HepG2 (cell line): Measurements from ENCODE around the gene LTBR. TPM values are rescaled to one million over a fixed set of nuclear protein-coding genes. Genes with fewer than 3 reads are reported as not detected.

Experiments used
- ATF7 ChIP-seq, 2 experiments: fragments of 450-650 bp in 1 of 2; sonication (generic) in 1 of 2; formaldehyde crosslinking in 1 of 2; IDR thresholded peaks; 2 replicates each; pipeline versions ENCODE4 v1.4.0 to v1.6.1; 2016 to 2020; ENCODE audit warnings: antibody characterized with exemption in 1 of 2, mild to moderate bottlenecking in 1 of 2, missing genetic modification reagents in 1 of 2
- BHLHE40 ChIP-seq: IDR thresholded peaks from 2 replicates; pipeline ENCODE4 v1.6.1; 2011; ENCODE audit warnings: low read length, improper control_type of control experiment
- CEBPG ChIP-seq: IDR thresholded peaks from 2 replicates; pipeline ENCODE4 v1.6.1; 2016
- DMAP1 ChIP-seq: IDR thresholded peaks from 2 replicates; pipeline ENCODE4 v1.6.1; 2016
- FOXK1 ChIP-seq: sonication (generic); formaldehyde crosslinking; IDR thresholded peaks from 2 replicates; pipeline ENCODE4 v1.4.0; 2020; ENCODE audit warnings: low read depth, missing genetic modification reagents, borderline replicate concordance
- HNRNPK ChIP-seq: fragments of 200-400 bp; formaldehyde crosslinking; IDR thresholded peaks from 2 replicates; pipeline ENCODE4 v1.6.1; 2018; ENCODE audit warnings: low read length, low read depth, moderate library complexity, mild to moderate bottlenecking; ENCODE audit not compliant: poor library complexity, severe bottlenecking
- HNRNPLL ChIP-seq: fragments of 200-400 bp; formaldehyde crosslinking; IDR thresholded peaks from 2 replicates; pipeline ENCODE4 v1.6.1; 2017; ENCODE audit warnings: mild to moderate bottlenecking, low read depth, low read length; ENCODE audit not compliant: poor library complexity, severe bottlenecking
- HOXA7 ChIP-seq: sonication (generic); formaldehyde crosslinking; IDR thresholded peaks from 2 replicates; pipeline ENCODE4 v1.8.1; 2022; ENCODE audit warnings: mild to moderate bottlenecking, missing genetic modification reagents, moderate library complexity
- KDM2A ChIP-seq: sonication (generic); formaldehyde crosslinking; IDR thresholded peaks from 2 replicates; pipeline ENCODE4 v1.4.0; 2020; ENCODE audit warnings: low read depth, missing genetic modification reagents, borderline replicate concordance
- KDM5B ChIP-seq: sonication (generic); formaldehyde crosslinking; IDR thresholded peaks from 2 replicates; pipeline ENCODE4 v1.4.0; 2020; ENCODE audit warnings: missing genetic modification reagents, mild to moderate bottlenecking, borderline replicate concordance
- SIX1 ChIP-seq: sonication (generic); formaldehyde crosslinking; IDR thresholded peaks from 2 replicates; pipeline ENCODE4 v1.4.0; 2020; ENCODE audit warnings: missing genetic modification reagents, borderline replicate concordance
- SMC3 ChIP-seq: IDR thresholded peaks from 2 replicates; pipeline ENCODE4 v1.6.1; 2011; ENCODE audit warnings: low read length, improper control_type of control experiment
- SP5 ChIP-seq: IDR thresholded peaks from 2 replicates; pipeline ENCODE4 v1.6.1; 2016; ENCODE audit warnings: low read depth, borderline replicate concordance
- ZFP82 ChIP-seq: sonication (generic); formaldehyde crosslinking; IDR thresholded peaks from 2 replicates; pipeline ENCODE4 v1.5.1; 2020; ENCODE audit warnings: mild to moderate bottlenecking, missing genetic modification reagents, borderline replicate concordance
- ZFY ChIP-seq: sonication (generic); formaldehyde crosslinking; IDR thresholded peaks from 2 replicates; pipeline ENCODE4 v1.4.0; 2020; ENCODE audit warnings: missing genetic modification reagents
- ZNF350 ChIP-seq: sonication (generic); formaldehyde crosslinking; IDR thresholded peaks from 2 replicates; pipeline ENCODE4 v1.4.0; 2020; ENCODE audit warnings: mild to moderate bottlenecking, low read depth, missing genetic modification reagents, borderline replicate concordance
- ZNF749 ChIP-seq: sonication (generic); formaldehyde crosslinking; IDR thresholded peaks from 2 replicates; pipeline ENCODE4 v1.8.0; 2022; ENCODE audit warnings: mild to moderate bottlenecking, missing genetic modification reagents, moderate library complexity, borderline replicate concordance
- polyA plus RNA-seq, 8 experiments: library from polyadenylated mRNA; depleted of rRNA in 3 of 8; stranded (reverse) in 7 of 8; unstranded in 1 of 8; fragments of >200 nt; fragmentation: Illumina TruSeq in 4 of 8; extraction: Trizol in 4 of 8; gene quantifications; 2 replicates each; pipeline versions ENCODE4 v1.2.1 to v1.2.3, GENCODE V29; 2011 to 2016; ENCODE audit warnings: low read depth in 4 of 8, missing spikeins in 1 of 8, mixed read lengths in 1 of 8; ENCODE audit not compliant: insufficient read depth in 1 of 8
- total RNA-seq, 5 experiments: library from RNA; depleted of rRNA; stranded (reverse); fragments of >200 nt; fragmentation: Illumina TruSeq; extraction: Trizol; gene quantifications; 2 replicates each; pipeline ENCODE4 v1.2.3, GENCODE V29; 2016; ENCODE audit warnings: low read depth in 1 of 5
- TF ChIP-seq, protein P1 (sequence below): sonication (generic); formaldehyde crosslinking; IDR thresholded peaks from 2 replicates; pipeline ENCODE4 v1.8.0; 2022; ENCODE audit warnings: mild to moderate bottlenecking, missing genetic modification reagents; ENCODE audit not compliant: insufficient replicate concordance
- TF ChIP-seq, protein P2 (sequence below): sonication (generic); formaldehyde crosslinking; IDR thresholded peaks from 2 replicates; pipeline ENCODE4 v1.4.0; 2020; ENCODE audit warnings: missing genetic modification reagents
- TF ChIP-seq, protein P3 (sequence below): sonication (generic); formaldehyde crosslinking; IDR thresholded peaks from 2 replicates; pipeline ENCODE4 v1.9.0; 2022; ENCODE audit warnings: missing genetic modification reagents, mild to moderate bottlenecking, borderline replicate concordance

LTBR gene
- total and polyA plus RNA-seq, 2 of the 13 experiments (the other 11 are each of a cell fraction or from before 2014, with no cell fraction given): 31.4 to 34.8 TPM

DNA sequence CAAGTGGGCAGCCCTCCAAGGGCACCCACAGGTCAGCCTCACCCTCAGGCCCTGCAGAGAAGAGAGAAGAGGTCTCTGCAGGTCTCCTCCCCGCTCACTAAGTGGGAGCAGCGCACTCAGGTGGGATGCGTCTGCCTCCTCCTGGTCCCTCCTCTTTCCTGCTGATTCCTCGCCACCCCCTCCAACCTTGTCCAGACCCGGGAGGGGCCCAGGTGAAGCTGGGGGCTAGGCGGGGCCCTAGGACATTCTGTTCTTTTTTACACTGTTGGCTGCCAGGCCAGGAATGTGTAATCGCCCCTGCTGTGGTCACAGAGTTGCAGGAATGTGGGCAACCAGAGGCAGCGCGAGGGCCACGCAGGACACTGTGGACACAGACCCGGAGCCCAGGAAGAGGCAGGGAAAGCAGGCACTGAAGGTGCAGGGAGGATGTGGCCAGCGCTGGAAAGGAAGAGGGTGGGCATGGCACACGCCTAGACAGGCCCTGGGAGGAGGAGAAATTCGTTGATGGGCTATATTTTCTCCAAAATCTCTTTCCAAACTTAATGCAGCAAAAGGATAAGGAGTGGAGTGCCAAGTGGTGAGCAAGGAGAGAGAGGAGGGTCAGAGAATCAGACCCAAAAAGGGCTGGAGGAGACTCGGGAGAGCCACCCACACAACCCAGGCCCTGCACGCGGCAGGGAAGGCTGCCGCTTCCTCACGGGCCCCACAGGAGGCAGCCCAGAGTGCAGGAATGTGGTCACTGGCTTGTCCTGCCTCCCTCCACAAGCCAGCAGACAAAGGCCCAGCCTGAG is 7.7 kb upstream of the LTBR start (continued):
- TF ChIP-seq BHLHE40: 0 out of 2 replicates have a peak, but pooled peaks have one; percentile 23
- no peak for TF ChIP-seq HNRNPLL
- TF ChIP-seq ZNF350 (CRISPR knock-in tag): no peak
- peak; percentile 76; the same call in 1 of the 2 replicates for TF ChIP-seq DMAP1 (CRISPR knock-in tag)
- TF ChIP-seq, protein P1, sequence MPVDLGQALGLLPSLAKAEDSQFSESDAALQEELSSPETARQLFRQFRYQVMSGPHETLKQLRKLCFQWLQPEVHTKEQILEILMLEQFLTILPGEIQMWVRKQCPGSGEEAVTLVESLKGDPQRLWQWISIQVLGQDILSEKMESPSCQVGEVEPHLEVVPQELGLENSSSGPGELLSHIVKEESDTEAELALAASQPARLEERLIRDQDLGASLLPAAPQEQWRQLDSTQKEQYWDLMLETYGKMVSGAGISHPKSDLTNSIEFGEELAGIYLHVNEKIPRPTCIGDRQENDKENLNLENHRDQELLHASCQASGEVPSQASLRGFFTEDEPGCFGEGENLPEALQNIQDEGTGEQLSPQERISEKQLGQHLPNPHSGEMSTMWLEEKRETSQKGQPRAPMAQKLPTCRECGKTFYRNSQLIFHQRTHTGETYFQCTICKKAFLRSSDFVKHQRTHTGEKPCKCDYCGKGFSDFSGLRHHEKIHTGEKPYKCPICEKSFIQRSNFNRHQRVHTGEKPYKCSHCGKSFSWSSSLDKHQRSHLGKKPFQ (CRISPR knock-in tag): no peak
- no peak for TF ChIP-seq ZNF749 (CRISPR knock-in tag)
- no peak; the same call in 1 of the 2 replicates for TF ChIP-seq CEBPG
- TF ChIP-seq, protein P2, sequence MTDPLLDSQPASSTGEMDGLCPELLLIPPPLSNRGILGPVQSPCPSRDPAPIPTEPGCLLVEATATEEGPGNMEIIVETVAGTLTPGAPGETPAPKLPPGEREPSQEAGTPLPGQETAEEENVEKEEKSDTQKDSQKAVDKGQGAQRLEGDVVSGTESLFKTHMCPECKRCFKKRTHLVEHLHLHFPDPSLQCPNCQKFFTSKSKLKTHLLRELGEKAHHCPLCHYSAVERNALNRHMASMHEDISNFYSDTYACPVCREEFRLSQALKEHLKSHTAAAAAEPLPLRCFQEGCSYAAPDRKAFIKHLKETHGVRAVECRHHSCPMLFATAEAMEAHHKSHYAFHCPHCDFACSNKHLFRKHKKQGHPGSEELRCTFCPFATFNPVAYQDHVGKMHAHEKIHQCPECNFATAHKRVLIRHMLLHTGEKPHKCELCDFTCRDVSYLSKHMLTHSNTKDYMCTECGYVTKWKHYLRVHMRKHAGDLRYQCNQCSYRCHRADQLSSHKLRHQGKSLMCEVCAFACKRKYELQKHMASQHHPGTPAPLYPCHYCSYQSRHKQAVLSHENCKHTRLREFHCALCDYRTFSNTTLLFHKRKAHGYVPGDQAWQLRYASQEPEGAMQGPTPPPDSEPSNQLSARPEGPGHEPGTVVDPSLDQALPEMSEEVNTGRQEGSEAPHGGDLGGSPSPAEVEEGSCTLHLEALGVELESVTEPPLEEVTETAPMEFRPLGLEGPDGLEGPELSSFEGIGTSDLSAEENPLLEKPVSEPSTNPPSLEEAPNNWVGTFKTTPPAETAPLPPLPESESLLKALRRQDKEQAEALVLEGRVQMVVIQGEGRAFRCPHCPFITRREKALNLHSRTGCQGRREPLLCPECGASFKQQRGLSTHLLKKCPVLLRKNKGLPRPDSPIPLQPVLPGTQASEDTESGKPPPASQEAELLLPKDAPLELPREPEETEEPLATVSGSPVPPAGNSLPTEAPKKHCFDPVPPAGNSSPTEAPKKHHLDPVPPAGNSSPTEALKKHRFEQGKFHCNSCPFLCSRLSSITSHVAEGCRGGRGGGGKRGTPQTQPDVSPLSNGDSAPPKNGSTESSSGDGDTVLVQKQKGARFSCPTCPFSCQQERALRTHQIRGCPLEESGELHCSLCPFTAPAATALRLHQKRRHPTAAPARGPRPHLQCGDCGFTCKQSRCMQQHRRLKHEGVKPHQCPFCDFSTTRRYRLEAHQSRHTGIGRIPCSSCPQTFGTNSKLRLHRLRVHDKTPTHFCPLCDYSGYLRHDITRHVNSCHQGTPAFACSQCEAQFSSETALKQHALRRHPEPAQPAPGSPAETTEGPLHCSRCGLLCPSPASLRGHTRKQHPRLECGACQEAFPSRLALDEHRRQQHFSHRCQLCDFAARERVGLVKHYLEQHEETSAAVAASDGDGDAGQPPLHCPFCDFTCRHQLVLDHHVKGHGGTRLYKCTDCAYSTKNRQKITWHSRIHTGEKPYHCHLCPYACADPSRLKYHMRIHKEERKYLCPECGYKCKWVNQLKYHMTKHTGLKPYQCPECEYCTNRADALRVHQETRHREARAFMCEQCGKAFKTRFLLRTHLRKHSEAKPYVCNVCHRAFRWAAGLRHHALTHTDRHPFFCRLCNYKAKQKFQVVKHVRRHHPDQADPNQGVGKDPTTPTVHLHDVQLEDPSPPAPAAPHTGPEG (CRISPR knock-in tag): no peak
- TF ChIP-seq ATF7 (IDR thresholded peaks at IDR 0.05): no peak
- TF ChIP-seq ATF7 (CRISPR knock-in tag; IDR thresholded peaks at IDR 0.05): no peak
- peak; percentile 19; the same call in 1 of the 2 replicates for TF ChIP-seq SMC3
- TF ChIP-seq SP5 (CRISPR knock-in tag): 0 out of 2 replicates have a peak, but pooled peaks have one; percentile 18
- TF ChIP-seq, protein P3, sequence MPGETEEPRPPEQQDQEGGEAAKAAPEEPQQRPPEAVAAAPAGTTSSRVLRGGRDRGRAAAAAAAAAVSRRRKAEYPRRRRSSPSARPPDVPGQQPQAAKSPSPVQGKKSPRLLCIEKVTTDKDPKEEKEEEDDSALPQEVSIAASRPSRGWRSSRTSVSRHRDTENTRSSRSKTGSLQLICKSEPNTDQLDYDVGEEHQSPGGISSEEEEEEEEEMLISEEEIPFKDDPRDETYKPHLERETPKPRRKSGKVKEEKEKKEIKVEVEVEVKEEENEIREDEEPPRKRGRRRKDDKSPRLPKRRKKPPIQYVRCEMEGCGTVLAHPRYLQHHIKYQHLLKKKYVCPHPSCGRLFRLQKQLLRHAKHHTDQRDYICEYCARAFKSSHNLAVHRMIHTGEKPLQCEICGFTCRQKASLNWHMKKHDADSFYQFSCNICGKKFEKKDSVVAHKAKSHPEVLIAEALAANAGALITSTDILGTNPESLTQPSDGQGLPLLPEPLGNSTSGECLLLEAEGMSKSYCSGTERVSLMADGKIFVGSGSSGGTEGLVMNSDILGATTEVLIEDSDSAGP (CRISPR knock-in tag): 0 out of 2 replicates have a peak, but pooled peaks have one; percentile 31
- TF ChIP-seq HNRNPK: no peak
- TF ChIP-seq KDM2A: peak; percentile 67; the same call in 1 of the 2 replicates
- TF ChIP-seq SIX1: no peak
- TF ChIP-seq ZFY (CRISPR knock-in tag): peak; percentile 78
- no peak for TF ChIP-seq HOXA7 (CRISPR knock-in tag)
- peak; percentile 46; the same call in 1 of the 2 replicates for TF ChIP-seq KDM5B (CRISPR knock-in tag)
- TF ChIP-seq ZFP82 (CRISPR knock-in tag): no peak
- TF ChIP-seq FOXK1 (CRISPR knock-in tag): no peak
